Measurements from ENCODE around the gene TMEM14A.

DNA sequence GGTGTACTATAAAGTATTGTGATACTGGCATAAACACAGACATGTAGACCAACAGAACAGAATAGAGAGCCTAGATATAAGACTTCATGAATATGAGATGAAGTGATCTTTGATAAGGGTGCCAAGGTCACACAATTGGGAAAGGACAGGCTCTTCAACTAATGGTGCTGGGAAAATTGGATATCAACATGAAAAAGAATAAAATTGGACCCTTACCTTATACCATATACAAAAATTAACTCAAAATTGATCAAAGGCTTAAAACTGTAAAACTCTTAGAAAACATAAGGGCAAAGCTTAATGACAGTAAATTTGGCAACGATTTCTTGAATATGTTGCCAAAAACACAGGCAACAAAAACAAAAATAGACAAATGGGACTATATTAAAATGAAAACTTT, 49.3 kb upstream of the TMEM14A start:
- TF ChIP-seq, protein P1, sequence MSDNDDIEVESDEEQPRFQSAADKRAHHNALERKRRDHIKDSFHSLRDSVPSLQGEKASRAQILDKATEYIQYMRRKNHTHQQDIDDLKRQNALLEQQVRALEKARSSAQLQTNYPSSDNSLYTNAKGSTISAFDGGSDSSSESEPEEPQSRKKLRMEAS (IDR thresholded peaks at IDR 0.05), result no peak
- TF ChIP-seq EP300 (IDR thresholded peaks at IDR 0.05; ENCODE audit: borderline replicate concordance in 1 of 2, low read depth in 2 of 2, low read length in 2 of 2) (no peak), EZH2 (IDR thresholded peaks at IDR 0.05; ENCODE audit: low read depth, low read length, severe bottlenecking) (no peak), JUN (IDR thresholded peaks at IDR 0.05; ENCODE audit: low read depth, low read length) (no peak), RAD21 (IDR thresholded peaks at IDR 0.05 in 1 of 2, conservative IDR thresholded peaks at IDR 0.05 in 1 of 2; ENCODE audit: low read depth in 2 of 2, low read length in 2 of 2) (no peak), HDAC6 (IDR thresholded peaks at IDR 0.05; ENCODE audit: low read depth, low read length) (no peak), RFX5 (IDR thresholded peaks at IDR 0.05; ENCODE audit: borderline replicate concordance, low read depth, low read length) (no peak), POLR2A (IDR thresholded peaks at IDR 0.05; ENCODE audit: control extremely low read depth in 1 of 2, low read depth in 2 of 2, low read length in 2 of 2) (no peak), FOSL1 (IDR thresholded peaks at IDR 0.05; ENCODE audit: insufficient read depth, low read depth, low read length) (no peak), GTF2F1 (IDR thresholded peaks at IDR 0.05; ENCODE audit: borderline replicate concordance, low read depth, low read length) (no peak), ZNF274 (IDR thresholded peaks at IDR 0.05; ENCODE audit: borderline replicate concordance, extremely low read depth, low read length) (no peak), NRF1 (IDR thresholded peaks at IDR 0.05; ENCODE audit: low read depth, low read length) (no peak), RNF2 (IDR thresholded peaks at IDR 0.05; ENCODE audit: borderline replicate concordance, low read depth, low read length, missing control alignments, poor library complexity, severe bottlenecking) (no peak)
- TF ChIP-seq, protein P2, sequence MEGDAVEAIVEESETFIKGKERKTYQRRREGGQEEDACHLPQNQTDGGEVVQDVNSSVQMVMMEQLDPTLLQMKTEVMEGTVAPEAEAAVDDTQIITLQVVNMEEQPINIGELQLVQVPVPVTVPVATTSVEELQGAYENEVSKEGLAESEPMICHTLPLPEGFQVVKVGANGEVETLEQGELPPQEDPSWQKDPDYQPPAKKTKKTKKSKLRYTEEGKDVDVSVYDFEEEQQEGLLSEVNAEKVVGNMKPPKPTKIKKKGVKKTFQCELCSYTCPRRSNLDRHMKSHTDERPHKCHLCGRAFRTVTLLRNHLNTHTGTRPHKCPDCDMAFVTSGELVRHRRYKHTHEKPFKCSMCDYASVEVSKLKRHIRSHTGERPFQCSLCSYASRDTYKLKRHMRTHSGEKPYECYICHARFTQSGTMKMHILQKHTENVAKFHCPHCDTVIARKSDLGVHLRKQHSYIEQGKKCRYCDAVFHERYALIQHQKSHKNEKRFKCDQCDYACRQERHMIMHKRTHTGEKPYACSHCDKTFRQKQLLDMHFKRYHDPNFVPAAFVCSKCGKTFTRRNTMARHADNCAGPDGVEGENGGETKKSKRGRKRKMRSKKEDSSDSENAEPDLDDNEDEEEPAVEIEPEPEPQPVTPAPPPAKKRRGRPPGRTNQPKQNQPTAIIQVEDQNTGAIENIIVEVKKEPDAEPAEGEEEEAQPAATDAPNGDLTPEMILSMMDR (IDR thresholded peaks at IDR 0.05; ENCODE audit: control extremely low read depth in 1 of 3, insufficient read depth in 1 of 3, low read depth in 1 of 3, low read length in 3 of 3), result no peak
